ENCODE data around the gene UCP3.

UCP3 gene

DNA sequence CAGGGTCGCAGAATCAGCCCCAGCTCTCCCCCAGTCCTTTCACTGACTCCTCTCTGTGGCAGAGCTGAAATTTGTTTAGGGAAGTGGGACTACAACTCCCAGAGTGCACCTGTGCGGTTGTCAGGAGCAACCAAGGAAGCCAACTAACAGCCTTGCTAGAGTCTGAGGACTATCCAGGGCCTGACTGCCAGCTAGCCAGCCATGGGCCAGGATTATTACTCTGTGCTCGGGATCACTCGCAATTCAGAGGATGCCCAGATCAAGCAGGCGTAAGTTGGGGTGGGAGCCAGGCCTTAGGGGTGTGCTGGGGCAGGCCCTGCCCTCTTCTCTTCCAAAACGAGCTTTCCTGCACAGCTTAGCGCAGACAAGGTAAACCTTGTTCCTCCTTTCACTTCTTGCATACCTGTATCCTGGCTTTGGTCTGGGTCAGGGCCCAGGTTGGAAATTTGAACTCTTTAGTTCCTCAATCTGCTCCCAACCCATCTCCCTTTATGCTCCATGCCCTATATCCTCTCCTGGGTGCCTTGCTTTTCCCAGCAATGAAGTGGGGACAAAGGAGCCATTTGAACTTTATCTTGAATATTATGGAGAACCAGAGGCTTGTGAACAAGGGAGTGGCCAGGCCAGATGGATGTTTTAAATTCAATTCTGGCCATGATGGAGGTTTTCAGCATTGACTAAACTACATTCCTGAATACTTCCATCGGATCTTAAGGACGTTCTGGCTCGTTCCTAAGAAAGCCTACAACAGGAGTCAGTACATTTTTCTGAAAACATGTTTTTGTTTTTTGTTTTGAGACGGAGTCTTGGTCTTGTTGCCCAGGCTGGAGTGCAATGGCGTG is 57.8 kb downstream of the UCP3 start, which contains the start of gene DNAJB13:
Gene DNAJB13, plus strand, starts transcription at position 158 of the 842 bp plus-strand sequence. Its CDS starts 44 bp downstream, at position 202.
- no peak for FAIRE-seq

Data from A204.1 (cell line).